SHP77 treated with DMSO at 0.1 percent for 48 hours (cell line): Measurements from ENCODE around the gene SLC31A1.
"Not testable (repeated sequence)": the region's sequence is repeated elsewhere in the genome, so short reads cannot be mapped to it uniquely, and the experiment has no call there.

Source experiments
- DNase-seq: peaks from one replicate; lab custom pipeline; 2025; lab: John Stamatoyannopoulos, UW

SLC31A1 gene

GRCh38 chr9:113261917-113262671, 40.8 kb downstream of the SLC31A1 start:
- no peak for DNase-seq

- DNase-seq = no peak
Measured at GRCh38 chr9:113266174-113266573, 44.8 kb downstream of the SLC31A1 start.

DNA sequence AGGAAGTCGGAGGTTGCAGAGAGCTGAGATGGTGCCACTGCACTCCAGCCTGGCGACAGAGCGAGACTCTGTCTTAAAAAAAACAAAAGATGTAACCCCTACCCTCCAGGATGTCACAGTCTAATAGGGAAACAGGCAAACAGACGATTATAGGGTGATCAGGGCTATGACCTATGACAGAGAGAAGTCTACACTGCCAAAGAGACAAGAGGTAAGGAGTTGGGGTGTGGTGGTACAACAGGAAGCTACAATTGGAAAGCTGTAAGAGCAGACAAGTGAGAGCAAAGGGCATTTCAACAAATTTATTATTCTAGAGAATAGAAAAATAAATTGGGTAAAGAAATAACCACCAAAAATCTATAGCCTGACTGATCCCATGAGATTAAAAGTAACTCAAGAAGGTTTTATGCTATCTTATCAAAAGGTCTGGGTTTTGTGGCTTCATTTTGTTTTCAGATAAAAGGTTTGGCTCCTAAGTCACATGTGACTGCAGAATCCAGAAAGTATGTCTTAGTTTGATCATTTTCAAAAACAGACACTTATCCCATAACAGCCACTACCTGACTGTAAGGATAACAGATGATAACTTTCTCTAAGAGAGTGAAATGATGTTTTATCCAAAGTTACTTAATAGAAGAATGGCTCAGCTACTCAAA, 46.7 kb downstream of the SLC31A1 start:
- no peak for DNase-seq

DNA sequence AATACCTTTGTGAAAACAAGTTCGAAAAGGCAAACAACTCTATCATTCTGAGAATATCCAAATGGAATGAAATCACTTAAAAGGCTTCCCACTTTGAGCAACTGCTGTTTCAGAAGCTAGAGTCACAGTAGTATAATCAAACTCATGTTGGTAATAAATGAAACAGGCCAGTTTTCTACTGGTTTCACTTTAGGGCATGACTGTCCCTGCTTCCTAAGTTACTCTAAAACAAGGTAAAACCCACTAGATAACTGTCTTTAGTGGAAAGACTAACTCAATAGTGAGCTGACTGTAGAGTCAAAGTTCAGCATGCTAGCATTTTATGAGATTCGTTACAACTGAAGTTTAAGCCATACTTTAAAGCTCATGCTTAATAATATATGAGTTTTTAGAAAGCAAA, 48.0 kb downstream of the SLC31A1 start:
- no peak for DNase-seq

DNA sequence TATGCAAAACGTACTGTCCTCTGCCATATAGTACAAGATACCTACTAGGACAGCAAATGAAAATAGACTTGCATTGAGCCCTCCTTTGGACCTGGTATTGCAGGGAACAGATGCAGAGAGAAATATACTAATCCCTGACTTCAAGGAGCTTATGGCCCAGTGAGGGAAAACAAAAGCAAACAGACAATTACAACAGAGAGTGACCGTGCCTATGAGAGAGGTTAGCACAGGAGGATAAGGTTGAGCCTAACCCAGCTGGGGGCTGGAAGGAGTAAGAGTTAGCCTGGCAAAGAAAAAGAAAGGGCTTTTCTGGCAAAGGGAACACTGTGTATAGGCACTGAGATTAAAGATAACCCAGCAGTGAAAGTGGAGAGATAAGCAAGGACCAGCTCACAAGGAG, 48.5 kb downstream of the SLC31A1 start:
- no peak for DNase-seq

GRCh38 chr9:113274474-113275156, 53.3 kb downstream of the SLC31A1 start:
- no peak for DNase-seq

DNA sequence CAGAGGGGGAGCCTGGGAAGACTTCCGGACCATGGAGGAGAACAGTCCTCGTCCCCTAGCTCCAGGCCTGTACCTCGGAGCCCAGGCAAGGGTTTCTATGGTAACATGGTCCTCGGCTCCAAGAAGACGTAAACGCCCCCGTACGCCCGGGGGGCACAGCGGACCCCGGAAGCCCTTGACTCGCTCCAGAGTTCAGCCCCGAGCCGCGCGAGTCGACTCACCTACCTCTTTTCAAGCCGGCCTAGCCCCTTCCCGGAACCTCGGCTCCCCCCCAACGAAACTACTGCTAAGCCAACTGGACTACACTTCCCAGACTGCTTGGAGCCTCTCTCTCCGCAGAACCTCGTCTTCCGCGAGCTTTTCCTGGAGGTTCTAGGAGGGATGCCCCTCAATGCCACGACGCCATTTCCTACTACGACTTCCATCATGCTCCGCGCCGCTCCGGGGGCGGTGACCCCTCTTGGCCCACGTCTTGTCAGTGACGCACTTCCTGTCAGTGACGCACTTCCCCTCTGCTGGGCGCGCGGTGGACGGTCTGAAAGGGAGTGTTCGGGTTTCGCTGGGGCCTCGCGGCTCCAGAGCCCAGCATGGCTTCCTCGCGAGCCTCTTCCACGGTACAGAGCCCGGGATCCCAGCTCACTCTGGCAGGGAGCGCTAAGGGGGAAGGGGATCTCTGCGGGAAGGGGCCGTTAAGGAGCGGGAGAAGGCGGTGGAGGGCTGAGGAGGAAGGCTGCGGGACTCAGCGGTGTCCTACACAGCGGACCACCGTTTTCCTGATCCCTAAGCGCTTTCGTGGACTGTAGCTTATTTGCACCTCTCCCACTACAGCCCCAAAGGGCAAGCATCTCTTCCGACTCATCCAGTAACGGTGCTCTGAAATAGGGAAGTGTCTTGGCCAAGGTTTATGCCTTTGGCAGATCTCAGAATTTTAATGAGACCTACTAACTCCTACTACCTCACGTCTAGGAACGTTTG, 54.1 kb downstream of the SLC31A1 start, which contains the start of the genes CDC26 and PRPF4:
CDC26 (minus strand) TSS at position 416 of the 975 bp plus-strand sequence. CDS start 3,065 bp downstream, outside the sequence.
PRPF4 (plus strand) TSS at position 502 of the 975 bp plus-strand sequence; CDS start at position 588, 86 bp downstream.
- peak; percentile 98 for DNase-seq

GRCh38 chr9:113278840-113279239, 57.5 kb downstream of the SLC31A1 start:
- DNase-seq = no peak

DNA sequence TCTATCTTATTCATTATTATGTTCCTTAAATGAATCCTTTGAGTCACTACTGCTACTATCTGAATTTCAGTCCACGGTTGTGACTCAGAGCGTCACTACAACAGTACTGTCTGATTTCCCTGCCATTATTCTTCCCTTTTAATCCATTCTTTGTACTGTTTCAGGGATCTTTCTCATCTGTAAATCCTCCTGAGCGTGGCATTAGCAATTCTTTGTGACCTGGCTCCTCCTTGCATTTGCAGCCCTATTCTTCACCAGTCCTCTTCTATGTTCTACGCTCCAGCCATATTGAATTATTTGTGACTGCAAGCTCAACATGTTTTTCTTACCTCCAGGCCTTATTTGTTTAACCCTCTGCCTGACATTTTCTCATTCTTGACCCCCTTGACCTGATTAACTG, 60.0 kb downstream of the SLC31A1 start:
- DNase-seq = no peak

DNA sequence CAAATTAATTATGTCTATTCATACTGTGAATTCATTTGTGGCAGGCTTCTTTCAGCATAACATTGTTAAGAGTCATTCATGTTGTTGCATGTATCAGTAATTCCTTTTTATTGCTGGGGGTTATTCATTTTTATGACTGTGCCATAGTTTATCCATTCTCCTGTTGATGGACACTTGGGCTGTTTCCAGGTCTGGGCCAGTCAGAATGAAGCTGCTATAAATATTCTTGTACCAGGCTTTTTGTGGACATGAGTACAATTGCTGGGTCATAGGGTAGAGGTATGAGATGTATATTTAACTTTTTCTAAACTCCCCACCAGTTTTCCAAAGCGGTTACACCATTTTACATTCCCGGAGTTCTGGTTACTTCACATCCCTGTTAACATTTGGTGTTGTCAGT, 67.7 kb downstream of the SLC31A1 start:
- DNase-seq = no peak

DNA sequence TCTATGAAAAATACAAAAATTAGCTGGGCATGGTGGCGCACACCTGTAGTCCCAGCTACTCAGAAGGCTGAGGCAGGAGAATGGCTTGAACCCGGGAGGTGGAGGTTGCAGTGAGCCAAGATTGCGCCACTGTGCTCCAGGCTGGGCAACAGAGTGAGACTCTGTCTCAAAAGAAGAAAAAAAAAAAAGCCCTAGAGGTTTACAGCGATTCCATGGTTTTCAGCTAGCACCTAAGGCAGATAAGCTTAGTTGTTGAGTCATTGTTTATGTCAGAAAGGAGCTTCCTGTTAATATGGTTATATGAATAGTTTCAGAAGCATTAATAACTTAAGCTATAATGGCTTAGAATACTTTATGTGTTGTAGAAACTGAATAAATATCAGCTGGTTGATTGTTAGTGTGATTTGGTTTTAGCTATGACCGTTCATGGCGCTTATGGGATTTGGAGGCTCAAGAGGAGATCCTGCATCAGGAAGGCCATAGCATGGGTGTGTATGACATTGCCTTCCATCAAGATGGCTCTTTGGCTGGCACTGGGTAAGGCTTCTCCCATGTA, 68.8 kb downstream of the SLC31A1 start:
- no peak for DNase-seq

DNA sequence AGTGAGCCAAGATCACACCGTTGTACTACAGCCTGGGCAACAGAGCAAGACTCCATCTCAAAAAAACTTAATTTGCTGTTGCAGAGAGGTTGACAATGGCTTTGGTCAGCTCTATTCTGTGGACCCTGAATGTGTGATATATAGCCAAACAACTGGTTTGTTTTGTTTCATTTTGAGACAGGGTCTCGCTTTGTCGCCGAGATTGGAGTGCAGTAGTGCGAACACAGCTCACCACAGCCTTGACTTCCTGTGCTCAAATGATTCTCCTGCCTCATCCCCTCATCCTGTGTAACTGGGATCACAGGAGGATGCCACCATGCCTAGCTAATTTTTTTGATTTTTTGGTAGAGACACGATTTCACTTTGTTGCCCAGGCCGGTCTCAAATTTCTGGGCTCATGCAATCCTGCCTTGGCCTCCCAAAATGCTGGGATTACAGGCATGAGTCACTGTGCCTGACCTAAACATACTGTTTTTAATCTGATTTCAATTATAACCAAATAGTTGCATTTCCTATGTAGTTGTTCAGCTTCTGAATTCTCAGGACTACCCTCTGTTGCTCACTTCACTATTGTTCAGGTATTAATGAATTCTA, 72.0 kb downstream of the SLC31A1 start:
- no peak for DNase-seq

DNA sequence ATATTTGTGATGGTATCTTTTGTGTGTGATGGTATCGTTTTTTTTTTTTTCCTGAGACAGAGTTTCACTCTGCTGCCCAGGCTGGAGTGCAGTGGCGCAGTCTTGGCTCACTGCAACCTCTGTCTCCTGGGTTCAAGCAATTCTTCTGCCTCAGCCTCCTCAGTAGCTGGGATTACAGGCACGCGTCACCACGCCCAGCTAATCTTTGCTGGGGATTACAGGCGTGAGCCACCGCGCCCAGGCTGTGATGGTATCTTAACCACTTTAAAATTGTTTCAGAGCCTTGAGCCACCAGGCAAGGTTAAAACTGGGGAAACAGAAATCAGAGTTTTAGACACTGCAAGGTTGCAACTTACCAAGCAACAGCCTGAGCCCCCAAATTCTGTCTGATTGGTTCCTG, 74.9 kb downstream of the SLC31A1 start:
- DNase-seq = not testable (repeated sequence)

GRCh38 chr9:113296796-113297558, 75.6 kb downstream of the SLC31A1 start:
- DNase-seq = no peak

GRCh38 chr9:113298311-113298710, 77.0 kb downstream of the SLC31A1 start:
- DNase-seq = no peak

DNA sequence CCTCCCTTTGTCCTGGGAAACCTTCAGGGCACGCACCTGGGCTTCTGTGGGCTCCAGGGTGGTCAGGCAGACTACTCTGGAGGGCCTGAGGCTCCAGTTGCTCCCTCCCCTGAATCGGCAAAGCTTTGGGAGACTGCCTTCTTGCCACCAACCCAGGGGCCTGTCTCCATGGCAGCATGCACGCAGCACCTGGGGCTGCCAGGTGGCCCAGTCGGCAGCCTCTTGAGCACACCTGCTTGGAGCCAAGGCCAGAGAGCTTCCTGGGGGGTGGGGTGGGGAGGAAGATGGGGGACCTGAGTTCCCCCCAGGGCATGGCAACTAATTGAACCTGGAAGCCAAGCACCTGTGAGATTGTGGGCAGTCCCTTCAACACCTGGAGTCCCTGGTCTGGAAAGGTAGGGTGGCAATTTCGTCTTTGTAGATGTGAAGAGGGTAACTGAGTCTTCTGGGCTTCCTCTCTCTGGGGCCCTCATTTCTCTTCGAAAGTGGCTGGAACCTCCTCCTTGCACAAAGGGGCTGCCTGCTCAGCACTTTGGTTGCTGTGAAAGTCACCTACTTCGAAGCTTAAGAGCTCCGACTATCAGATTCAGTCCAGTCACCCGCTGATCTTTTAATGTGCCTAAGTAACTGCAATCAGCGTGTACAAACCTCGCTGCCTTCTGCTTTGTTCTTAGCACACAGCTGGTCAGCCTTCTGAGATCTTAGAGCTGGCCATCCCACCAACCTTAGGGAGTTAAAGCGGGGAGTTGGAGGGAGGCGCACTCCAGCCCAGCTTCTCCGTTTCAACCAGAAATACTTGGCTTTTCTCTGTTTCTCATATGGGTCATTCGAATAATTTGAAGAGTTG, 77.8 kb downstream of the SLC31A1 start:
- no peak for DNase-seq

DNA sequence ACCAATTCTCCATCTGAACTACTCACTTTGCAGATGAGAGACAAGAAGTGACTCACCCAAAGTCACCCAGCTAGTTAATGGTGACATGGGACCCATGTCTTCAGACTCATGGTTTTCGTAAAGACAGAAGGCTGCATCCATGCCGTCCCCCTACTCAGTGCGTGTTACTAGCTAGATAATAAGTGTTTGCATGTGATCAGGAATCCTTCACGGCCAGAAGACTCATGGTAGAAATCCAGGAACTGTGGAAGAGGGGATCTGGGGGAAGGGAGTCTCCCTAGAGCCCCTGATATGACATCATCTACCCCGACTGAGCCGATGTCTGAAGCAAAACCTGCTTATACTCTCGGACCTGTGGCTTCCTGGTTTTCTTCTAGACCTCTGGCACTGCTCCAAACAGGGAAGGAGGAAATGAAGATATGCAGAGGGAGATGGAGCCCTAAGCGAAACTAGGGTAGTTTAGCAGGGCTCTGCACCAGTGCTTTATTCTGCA, 78.5 kb downstream of the SLC31A1 start:
- DNase-seq = no peak

DNA sequence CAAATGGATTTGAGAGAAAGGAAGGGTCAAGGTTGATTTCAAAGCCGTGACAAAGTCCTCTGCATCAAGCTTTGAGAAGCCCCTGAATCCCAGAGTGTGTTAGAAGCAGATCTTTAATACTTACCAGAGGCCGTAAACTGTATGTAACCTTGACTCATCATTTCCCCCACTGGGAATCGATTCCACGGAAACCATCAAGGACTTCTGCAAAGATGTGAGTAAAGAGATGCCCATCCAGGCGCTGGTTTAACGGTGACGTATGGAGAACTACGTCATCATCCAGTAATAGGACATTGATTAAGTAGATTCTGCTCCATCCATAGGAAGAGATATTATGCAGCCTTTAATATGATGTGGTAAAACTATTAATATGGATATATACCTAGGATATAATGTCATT, 80.2 kb downstream of the SLC31A1 start:
- no peak for DNase-seq

GRCh38 chr9:113302792-113303418, 81.6 kb downstream of the SLC31A1 start, which contains the start of gene RNF183:
Gene RNF183, minus strand, starts transcription at chr9:113303376. Its CDS starts 5,192 bp downstream, at chr9:113298184.
- DNase-seq = no peak
